ENCODE results near the gene SLC66A2.

DNA sequence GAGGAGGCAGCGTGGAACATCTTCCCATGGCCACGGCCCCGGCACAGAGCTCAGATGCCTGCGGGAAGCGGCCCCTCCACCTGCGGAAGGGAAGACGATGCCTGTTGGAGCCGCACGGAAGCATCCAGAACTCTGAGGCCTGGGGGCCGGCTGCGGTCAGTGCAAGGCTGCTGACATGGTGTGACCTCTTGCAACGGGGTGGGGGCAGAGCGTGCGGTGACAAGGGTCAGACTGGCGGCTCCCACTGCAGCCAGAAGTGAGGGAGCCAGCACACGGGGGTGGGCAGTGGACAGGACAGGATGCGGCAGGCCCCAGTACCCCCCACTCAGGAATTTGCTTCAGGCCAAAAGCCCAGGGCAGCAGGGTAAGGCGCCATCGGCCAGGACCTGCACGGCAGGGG, 48.8 kb downstream of the SLC66A2 start:
- TF ChIP-seq, protein P1, sequence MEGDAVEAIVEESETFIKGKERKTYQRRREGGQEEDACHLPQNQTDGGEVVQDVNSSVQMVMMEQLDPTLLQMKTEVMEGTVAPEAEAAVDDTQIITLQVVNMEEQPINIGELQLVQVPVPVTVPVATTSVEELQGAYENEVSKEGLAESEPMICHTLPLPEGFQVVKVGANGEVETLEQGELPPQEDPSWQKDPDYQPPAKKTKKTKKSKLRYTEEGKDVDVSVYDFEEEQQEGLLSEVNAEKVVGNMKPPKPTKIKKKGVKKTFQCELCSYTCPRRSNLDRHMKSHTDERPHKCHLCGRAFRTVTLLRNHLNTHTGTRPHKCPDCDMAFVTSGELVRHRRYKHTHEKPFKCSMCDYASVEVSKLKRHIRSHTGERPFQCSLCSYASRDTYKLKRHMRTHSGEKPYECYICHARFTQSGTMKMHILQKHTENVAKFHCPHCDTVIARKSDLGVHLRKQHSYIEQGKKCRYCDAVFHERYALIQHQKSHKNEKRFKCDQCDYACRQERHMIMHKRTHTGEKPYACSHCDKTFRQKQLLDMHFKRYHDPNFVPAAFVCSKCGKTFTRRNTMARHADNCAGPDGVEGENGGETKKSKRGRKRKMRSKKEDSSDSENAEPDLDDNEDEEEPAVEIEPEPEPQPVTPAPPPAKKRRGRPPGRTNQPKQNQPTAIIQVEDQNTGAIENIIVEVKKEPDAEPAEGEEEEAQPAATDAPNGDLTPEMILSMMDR (IDR thresholded peaks at IDR 0.05): no peak
- TF ChIP-seq POLR2A (IDR thresholded peaks at IDR 0.05): no peak
